Activated gamma-delta T cell treated with Interleukin-2 at 50 U/mL for 16 hours (primary cell): Measurements from ENCODE around the gene SYT2.

Experiments used
- DNase-seq: peaks from one replicate; pipeline ENCODE4 v3.0.0-alpha.2; 2020

The SYT2 gene

DNA sequence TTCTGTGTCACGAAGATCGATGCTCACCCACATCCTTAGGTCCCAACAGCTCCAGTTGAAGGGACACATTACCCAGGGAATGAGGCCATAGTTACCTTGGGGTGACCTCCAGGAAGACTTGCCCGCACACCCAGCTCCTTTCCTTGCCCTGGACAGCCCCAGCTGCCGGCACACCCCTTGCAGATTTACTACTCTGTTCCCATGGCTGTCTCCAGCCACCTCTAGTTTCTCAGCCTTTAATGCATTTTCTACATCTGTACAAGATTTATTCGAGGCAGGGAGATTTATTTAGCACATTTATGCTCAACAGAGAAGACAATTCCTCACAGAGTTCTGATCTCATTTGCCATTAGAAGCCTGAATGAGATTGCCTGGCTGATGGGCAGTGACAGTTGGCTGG, 36.7 kb downstream of the SYT2 start:
- DNase-seq = no peak

GRCh38 chr1:202671399-202671798, 38.9 kb downstream of the SYT2 start:
- no peak for DNase-seq

- no peak for DNase-seq
Measured at GRCh38 chr1:202665417-202665816, 44.8 kb downstream of the SYT2 start.

DNA sequence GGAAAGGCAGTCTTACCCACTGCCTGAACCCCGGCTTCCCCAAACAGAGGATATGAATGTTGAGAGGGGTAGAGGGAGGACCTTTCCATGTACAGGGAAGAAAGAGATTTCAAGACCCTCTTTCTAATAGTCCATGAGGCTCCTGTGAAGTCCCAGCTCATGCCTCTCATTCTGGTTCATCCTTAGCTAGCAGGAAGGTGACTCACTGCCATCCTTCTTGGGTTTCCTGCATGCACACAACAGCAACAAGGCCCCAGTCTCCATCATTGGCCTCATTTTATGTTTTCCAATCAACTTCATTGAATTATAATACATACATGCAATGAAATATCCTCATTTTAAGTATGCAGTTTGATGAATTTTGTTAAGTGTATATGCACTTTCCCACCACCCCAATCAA, 46.2 kb downstream of the SYT2 start:
- no peak for DNase-seq

GRCh38 chr1:202663131-202663530, 47.1 kb downstream of the SYT2 start:
- no peak for DNase-seq

GRCh38 chr1:202662081-202662480, 48.2 kb downstream of the SYT2 start:
- no peak for DNase-seq

DNA sequence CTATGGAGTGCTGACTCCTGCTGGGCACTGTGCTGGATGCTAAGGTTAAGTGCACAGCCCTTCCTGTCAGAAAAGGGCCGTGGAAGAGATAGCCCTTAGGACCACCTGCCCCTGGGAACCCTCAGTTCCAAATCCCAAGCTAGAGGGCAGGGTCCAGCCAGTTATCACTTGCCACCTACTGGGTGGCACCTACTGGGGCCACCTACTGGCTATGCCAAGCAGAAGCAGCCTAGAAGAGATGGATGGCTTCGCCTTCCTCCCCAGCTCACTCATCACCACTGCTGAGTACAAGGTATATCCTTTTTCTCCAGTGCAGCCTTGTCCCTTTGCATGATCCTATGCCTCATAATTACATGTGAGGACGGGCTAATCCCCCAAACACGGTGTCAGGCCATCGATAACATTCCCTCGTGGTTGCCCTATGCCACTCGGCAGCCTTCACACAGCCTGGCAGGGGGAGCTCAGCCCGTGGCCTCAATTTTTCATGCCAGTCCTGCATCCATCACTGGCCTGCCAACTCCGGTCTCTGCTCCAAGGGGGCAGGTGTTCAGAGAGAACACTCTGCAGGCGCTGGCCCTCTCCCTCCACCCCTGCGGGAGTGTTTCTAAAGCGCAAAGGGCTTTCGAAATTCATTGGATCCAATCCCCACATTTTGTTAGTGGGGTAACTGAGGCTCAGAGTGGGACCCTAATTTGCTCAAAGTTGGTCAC, 49.0 kb downstream of the SYT2 start:
- DNase-seq = no peak

GRCh38 chr1:202659974-202660373, 50.3 kb downstream of the SYT2 start:
- no peak for DNase-seq

DNA sequence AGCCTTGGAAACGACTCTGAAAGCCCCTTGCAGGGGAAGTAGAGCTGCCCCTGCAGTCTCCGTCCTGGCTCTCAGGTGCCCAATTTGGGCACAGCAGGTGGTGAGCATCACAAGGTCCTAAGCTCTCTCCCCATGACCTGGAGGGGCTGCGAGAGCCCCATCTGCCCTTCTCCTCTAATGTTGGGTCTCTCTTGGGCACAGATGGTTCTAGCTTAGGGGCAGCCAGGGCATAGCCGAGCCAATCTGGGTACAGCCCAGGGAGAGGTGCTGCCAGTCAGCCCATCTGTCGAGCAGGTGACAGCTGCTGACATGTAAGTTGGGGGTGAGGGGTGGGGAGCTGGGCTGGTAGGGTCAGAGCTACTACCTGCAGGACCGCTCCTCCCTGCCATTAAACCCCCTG, 50.7 kb downstream of the SYT2 start:
- no peak for DNase-seq

DNA sequence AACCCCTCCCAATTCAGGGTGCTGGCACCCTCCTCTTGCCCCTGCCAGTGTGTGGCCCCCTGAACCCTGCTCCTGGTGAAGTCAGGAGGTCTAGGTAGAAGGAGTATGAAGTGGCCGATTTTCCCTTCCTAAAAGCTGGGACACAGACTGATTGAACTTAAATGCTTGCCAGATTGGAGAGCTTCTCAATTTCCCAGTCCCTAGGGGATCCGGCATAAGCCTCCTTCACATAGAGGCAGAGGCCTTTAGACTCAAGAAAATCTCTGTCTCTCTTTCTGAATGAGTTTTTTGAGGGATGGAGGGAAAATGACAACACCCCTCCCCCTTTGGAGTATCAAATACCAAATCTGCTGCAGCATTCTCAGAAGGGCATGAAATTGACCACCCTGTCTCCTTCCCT, 51.5 kb downstream of the SYT2 start:
- DNase-seq = no peak

- DNase-seq = no peak
Measured at GRCh38 chr1:202658251-202658759, 51.9 kb downstream of the SYT2 start.

GRCh38 chr1:202656951-202657646, 53.2 kb downstream of the SYT2 start:
- DNase-seq = no peak

DNA sequence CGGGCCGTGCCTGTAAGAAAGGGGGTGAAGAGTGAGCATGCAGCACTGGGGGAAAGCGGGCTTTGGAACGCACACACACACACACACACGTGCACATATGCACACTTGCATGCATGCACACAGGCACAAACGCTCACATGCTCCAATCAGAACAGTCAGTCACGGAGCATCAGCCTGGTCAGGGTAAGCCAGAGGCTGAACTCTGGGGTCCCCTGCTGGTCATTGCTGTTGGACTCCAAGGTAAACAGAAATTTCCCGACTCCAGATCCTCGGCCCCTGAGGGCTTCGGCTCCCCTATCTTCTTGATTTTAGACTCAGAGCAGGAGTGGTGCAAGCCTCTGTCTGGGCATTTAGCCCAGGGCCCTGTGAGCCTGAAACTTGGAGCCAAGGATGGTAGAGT, 54.2 kb downstream of the SYT2 start:
- no peak for DNase-seq

DNA sequence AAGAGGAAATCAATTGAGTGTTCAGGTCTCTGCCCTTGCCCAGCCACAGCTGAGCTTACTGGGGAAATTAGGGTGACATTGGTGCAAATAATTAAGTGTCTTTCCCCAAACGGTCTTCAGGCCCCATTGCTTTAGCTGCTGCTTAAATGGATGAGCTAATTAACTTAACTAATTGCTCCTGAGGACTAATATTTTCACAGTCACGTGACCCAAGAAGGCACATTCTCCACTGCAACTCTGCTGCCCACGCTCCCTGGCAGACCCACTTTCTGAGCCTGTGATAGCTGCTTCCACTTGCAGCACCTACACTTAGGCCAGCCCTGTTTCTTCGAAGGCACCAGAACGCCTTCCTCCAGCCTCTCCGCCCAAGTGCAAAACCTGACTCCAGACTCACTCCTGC, 56.2 kb downstream of the SYT2 start:
- DNase-seq = no peak

DNA sequence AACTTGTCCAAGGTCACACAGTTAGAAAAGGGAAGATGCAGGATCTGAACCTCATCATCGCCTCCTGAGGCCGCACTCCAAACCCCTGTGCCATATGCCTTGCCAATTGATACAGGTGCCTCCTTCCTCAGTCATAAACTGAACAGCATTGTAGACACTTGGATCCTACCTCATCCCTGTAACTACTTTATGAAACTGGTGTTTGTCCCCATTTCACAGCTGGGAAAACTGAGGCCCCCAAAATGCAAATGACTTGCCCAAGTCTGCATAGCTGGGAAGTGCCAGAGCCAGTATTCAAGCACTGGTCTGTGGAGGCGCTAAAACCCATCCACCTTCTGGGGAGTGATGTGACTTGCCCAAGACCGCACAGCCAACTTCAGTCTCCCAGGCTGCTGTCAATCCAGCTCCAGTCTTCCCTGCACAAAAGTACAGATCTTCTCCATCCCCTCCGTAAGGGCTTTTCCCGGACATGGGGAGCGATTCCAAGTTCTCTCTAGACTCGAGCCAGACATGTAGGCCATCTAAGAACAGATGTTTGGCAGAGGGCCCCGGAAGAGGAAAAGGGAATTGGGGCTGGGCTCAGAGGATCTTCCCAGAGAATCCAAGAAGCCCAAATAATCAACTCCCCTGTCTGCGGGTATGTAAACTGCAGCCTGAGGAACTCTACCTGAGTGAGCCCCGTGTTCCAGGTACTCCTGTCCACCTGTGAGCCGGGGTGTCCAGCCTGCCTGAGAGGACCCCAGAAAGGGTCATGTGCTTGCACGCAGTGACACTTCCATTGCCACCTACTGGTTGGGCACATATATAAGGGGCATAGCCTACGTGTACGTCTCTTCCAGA, 60.5 kb downstream of the SYT2 start:
- DNase-seq = no peak

GRCh38 chr1:202648605-202649226, 61.5 kb downstream of the SYT2 start:
- no peak for DNase-seq

- DNase-seq = no peak
Measured at GRCh38 chr1:202645097-202645476, 65.2 kb downstream of the SYT2 start.

GRCh38 chr1:202644219-202645096, 65.8 kb downstream of the SYT2 start:
- DNase-seq = no peak

GRCh38 chr1:202643397-202644218, 66.6 kb downstream of the SYT2 start:
- DNase-seq = no peak

DNA sequence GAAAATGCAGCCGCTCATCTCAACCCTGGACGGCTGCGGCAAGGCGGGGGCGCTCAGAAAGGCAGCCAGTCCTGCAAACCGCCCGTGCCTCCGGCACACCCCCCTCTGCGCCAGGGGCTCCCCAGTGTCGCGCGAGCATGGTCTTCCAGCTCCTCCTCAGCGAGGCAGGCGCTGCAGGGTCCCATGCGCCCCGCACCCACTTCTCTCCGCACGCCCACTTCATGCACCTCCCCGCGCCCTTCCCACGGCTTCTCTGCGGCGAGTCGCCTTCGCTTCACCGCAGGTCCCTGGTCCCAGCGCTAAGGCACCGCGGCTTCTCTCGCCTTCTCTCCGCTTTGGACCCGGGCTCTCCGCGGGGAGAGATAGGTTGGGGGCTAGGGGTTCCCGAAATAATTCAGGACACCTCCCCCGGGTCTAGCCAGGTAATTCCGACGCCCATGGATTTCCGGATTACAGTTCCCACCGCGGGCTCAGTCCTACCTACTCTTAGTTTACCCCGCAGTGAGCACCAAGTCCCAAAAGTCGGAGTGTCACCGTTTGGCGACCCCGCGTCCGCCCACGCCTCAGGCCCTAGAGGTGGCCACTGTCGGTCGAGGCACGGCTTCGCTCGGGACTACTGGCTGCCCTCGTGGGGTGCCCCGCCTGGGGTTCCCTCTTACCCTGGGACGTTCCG, 67.5 kb downstream of the SYT2 start:
- DNase-seq = no peak

DNA sequence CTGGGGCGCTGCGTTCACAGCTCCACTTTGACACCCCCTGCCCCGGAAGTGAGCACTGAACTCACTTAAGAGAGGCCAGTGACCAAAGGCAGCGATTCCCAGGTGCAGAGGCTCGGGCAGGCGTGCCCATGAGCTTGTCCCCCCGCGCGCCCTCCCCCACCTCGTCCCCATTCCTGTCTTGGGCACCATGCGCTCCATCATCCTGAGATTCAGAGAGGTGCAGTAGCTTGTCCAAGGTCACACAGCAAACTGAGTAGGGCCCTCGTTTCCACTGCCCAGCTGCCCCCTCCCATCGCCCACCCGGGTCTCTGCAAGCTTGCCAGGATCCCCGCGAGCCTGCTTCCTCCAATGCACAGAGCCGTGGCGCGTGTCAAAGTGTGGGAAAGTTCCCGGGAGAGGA, 68.0 kb downstream of the SYT2 start:
- DNase-seq = no peak
